NCI-H1694 treated with DMSO at 0.1 percent for 48 hours (cell line): ENCODE data around the gene CCDC187.
"Not testable (repeated sequence)": the region's sequence is repeated elsewhere in the genome, so short reads cannot be mapped to it uniquely, and the experiment has no call there.

Experiments
- DNase-seq: peaks from one replicate; lab custom pipeline; 2025; lab: John Stamatoyannopoulos, UW

Gene CCDC187

GRCh38 chr9:136326761-136327303 is 22.9 kb upstream of the CCDC187 start:
- DNase-seq, result no peak

DNA sequence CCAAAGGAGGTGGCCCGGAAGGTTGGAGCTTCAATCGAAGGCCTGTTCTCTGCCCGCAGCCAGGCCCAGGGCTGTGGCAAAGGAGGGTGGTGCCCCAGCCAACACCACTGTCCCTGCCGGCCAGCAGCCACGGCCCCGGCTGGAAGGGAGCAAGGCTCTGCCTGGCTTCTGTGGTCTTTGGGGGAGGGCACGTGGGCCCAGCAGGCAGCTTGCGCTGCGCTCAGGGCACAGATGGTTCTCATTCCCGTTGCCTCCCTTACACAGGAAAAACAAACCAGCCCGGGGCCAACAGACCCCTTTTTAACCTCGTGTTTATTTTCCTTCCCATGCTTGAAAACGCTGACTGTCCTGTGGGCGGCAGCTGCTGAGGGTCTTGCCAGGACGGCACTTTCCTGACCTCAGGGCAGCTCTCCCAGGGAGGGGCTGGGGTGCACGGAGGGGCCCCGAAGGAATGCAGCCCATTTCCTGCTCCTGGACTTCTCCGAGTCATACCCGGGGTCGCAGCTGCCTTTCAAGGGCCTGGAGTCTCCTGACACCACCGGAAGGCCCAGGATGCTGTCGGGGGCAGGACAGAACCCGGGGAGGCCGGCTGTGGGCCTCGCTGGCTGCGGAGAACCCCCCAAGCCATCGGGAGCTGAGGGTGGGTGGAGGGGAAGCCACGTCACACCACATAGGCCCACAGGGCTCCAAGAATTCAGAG is 22.3 kb upstream of the CCDC187 start:
- DNase-seq, result peak; percentile 73

- no peak for DNase-seq
Measured at GRCh38 chr9:136325358-136325757, 21.5 kb upstream of the CCDC187 start.

GRCh38 chr9:136324501-136325300 is 20.8 kb upstream of the CCDC187 start:
- no peak for DNase-seq

GRCh38 chr9:136323371-136323789 is 19.5 kb upstream of the CCDC187 start:
- DNase-seq, result no peak

- DNase-seq, result no peak
Measured at GRCh38 chr9:136322756-136323330, 18.9 kb upstream of the CCDC187 start.

GRCh38 chr9:136321561-136321960 is 17.7 kb upstream of the CCDC187 start:
- no peak for DNase-seq

- DNase-seq, result not testable (repeated sequence)
Measured at GRCh38 chr9:136320972-136321371, 17.1 kb upstream of the CCDC187 start.

DNA sequence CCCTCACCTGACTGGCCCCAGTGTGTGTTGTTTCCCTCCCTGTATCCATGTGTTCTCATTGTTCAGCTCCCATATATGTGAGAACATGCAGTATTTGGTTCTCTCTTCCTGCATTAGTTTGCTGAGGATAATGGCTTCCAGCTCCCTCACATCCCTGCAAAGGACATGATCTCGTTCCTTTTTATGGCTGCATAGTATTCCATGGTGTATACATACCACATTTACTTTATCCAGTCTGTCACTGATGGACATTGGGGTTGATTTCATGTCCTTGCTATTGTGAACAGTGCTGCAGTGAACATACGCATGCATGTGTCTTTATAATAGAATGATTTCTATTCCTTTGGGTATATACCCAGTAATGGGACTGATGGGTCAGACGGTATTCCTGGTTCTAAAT is 16.1 kb upstream of the CCDC187 start:
- not testable (repeated sequence) for DNase-seq

DNA sequence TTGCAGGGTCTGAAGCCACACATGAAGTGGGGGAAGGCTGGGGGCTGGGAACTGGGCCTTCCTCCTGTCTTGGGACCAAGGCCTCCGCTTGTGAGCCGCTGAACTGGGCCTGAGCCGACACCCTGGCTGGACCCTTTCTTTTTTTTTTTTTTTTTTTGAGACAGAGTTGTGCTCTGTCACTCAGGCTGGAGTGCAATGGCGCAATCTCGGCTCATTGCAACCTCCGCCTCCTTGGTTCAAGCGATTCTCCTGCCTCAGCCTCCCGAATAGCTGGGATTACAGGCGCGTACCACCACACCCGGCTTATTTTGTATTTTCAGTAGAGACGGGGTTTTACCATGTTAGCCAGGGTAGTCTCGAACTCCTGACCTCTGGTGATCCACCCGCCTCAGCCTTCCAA is 15.3 kb upstream of the CCDC187 start:
- not testable (repeated sequence) for DNase-seq

DNA sequence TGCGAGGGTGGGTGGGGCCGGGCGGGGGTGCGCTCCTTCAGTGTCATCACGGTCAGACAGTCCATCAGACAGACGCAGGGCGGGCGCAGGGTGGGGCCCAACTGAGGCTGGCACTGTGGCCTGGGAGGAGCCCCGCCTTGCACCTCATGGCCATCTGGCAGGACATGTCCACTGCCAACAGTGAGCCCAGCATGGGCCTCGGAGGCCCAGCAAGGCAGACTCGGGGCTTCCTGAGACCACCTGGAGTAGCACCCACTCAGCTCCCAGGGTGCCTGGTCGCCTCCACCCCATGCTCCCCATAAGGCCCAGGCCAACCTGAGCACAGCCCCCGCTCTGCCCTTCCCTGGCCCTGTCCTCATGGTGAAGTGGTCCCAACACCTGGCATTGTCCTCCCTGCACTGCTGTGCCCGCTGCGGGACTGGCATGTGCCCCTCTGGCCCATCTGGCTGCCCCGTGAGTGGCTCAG is 14.9 kb upstream of the CCDC187 start:
- no peak for DNase-seq

DNA sequence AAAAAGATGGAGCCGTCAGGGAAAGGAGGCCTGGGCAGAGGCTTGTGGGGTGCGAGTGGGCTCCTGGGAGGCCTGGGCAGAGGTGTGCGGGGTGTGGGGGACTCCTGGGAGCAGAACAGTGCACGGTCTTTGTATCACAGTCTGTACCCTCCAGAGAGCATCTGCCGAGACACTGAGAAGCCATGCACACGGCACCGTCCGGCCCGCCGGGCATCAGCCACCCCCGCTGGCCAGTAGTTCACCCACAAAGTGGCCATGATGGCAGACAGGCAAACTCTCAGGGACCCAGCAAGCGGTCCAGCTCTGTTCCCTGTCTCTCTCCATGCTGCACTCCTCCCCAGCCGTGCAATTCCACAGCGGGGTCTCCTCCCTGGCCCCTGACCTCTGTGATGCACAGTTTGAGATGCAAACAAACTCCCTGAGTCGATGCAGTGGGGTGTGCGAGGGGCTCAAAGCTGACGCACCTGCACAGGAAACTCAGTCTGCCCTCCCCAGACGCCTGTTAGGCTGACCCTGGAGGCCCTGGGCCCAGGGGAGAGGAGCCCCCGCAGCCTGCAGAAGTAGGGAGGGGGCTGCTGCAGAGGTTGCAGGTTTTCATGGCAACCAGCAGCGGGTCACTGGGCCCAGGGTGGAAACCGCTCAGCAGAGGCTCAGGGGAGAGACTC is 14.3 kb upstream of the CCDC187 start:
- DNase-seq, result no peak

DNA sequence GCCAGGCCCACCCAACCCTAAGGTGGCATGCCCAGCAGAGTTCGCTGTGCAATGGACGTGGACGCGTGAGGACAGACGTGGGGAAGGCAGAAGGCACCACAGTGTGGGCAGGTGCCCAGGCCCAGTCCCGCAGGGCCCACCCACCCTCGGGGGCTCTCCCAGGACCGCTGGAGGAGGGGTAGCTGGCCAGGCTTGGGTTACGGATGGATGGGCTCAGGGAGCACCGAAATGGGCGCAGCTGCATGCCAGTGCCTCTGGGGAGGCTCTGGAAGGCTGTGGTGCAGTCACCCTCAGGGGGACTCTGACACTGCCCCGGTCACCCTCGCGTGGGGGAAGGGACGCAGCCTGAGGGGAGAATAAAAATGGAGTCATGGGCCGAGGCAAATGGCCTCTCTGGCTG is 13.8 kb upstream of the CCDC187 start:
- no peak for DNase-seq

DNA sequence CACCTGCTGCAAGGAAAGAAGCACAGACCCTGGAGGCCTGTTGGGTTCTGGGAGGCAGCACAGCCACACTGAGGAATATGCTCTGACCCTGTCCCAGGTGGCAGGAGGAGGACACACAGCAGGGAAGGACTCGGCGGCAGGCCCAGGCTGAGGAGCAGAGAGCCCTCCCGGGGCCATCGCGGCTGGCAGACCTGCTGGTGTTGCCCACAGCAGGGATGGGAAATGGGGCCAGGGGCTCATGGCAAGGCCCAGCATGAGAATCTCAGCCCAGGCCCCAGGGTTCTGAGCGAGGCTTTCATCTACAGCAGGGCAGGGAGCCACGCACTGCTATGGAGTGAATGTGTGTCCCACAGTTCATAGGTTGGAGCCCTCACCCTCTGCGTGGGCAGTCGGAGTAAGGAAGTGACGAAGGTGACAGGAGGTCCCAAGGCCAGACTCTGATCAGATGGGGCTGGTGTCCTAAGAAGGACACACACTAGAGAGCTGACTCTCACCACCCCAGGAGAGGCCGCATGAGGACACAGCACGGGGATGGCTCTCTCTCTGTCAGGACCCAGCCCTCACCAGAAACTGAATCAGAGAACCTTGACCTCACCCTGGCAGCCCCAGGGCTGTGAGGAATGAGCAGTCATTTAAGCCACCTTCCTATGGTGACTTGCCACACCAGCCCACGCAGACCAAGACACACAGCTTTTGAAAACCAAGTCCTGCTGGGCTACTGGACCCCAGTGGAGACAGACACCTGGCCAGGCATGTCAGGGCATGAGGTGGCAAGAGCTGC is 13.2 kb upstream of the CCDC187 start:
- DNase-seq, result peak; percentile 58

DNA sequence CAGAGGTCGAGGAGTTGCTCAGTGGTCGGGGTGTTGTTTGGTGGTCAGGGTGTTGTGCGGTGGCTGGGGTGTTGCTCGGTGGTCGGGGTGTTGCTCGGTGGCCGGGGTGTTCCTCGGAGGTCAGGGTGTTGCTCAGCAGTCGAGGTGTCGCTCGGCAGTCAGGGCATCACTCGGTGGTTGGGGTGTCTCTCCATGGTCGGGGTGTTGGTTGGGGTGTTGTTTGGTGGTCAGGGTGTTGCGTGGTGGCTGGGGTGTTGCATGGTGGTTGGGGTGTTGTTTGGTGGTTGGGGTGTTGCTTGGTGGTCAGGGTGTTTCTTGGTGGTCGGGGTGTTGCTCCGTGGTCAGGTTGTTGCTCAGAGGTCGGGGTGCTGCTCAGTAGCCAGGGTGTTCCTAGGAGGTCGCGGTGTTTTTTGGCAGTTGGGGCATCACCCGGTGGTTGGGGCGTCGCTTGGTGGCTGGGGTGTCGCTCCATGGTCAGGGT is 12.4 kb upstream of the CCDC187 start:
- no peak for DNase-seq

- no peak for DNase-seq
Measured at GRCh38 chr9:136314944-136315343, 11.1 kb upstream of the CCDC187 start.

DNA sequence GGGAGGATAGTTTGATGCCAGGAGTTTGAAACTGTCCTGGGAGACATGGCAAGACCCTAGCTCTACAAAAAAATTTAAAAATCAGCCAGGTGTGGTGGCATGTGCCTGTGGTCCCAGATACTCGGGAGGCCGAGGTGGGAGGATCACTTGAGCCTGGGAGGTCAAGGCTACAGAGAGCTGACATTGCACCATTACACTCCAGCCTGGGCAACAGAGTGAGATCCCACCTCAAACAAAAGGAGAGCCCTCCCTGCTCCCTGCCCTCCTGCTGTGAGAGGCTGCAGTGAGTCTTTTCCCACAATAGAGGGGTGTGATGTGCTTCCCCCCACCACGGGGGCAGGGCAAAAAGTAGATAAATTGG is 10.1 kb upstream of the CCDC187 start:
- DNase-seq, result no peak

DNA sequence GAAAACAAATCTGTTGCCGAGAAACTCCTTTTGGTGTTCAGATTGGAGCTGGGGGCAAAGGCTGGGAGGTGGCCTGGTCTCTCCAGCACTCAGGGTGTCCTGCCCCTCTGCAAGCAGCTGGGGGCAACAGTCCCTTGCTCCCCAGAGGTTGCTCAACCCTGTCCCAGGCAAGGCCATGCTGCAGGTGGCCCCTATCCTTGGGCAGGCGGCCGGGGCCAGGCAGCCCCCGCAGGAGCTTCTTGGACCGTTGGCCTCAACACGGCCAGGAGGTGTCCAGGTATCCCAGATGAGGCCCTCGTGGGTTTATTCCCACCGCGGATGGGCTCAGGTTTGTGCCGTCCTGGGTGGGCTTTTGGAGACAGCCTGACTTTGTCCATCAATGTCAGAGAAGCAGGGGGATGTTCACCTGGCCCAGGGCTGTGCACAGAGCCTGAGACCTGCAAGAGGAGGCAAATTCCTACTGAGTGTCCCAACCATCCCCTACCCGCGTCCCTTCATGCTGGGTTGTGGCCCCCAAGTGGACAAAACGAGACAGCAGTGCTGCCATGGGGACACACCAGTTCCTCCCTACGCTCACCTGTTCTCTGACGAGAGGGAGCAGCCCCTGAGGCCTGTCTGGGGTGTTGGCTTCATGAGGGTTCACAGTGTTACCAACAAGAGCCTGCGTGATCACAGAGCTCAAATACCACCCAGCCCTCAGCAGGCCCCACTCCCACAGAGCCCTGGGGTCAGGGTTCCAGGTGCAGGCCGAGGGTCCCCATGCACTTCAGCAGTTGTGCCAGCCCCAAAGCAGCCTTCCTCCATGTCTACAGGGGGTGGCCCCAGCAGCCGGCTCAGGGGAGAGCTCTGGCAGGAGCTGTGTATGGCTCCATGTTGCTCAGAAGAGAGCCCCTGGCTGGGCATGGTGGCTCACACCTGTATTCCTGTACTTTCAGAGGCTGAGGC is 9.5 kb upstream of the CCDC187 start:
- no peak for DNase-seq

- peak; percentile 36 for DNase-seq
Measured at GRCh38 chr9:136312436-136312835, 8.5 kb upstream of the CCDC187 start.

DNA sequence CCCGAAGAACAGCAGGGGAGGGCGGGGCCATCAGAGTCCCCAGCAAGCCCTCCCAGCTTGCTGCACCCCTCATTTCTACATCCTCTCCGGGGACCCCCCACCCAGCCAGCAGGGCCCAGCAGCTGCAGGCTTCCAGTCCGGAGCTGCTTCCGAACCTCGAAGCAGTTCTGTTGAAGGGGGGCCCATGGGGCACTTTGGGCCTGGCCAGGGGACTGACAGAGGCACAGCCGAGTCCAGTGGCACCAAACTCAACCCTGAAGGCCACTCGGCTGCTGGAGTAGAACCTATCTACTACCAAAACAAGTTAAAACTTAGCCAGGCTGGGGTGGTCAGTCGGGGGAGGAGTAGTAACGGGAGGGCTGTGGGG is 8.1 kb upstream of the CCDC187 start:
- no peak for DNase-seq
